SK-N-SH treated with all-trans-retinoic acid at 6 μM for 48 hours (cell line): ENCODE data around the gene VWA5B2.

ENCODE experiments used
- ATAC-seq: fragments of 200-7000 bp; cut with Tn5 transposase; 3 replicates; pipeline ENCODE4 v1.9.1; 2020; ENCODE audit warnings: mild to moderate bottlenecking, moderate library complexity
- ARNTL ChIP-seq: fragments of 450-650 bp; formaldehyde crosslinking; IDR thresholded peaks from 2 replicates; pipeline ENCODE4 v1.5.0; 2020; ENCODE audit warnings: low read depth, mild to moderate bottlenecking, moderate library complexity, borderline replicate concordance
- CSDC2 ChIP-seq: fragments of 250-450 bp; sonication (Bioruptor Pico); IDR thresholded peaks from 2 replicates; pipeline ENCODE4 v1.5.0; 2020; ENCODE audit warnings: mild to moderate bottlenecking, moderate library complexity
- ESRRG ChIP-seq: fragments of 250-450 bp; sonication (Bioruptor Pico); IDR thresholded peaks from 2 replicates; pipeline ENCODE4 v1.6.1; 2021; ENCODE audit warnings: mild to moderate bottlenecking
- GLIS3 ChIP-seq: fragments of 250-450 bp; sonication (Bioruptor Pico); IDR thresholded peaks from 2 replicates; pipeline ENCODE4 v1.5.0; 2020; ENCODE audit warnings: mild to moderate bottlenecking, moderate library complexity
- ISL1 ChIP-seq: fragments of 250-450 bp; sonication (Bioruptor Pico); IDR thresholded peaks from 2 replicates; pipeline ENCODE4 v2.1.2; 2022; ENCODE audit warnings: mild to moderate bottlenecking, moderate library complexity
- OSR1 ChIP-seq: fragments of 250-450 bp; sonication (Bioruptor Pico); IDR thresholded peaks from 2 replicates; pipeline ENCODE4 v1.8.0; 2022; ENCODE audit warnings: moderate library complexity, mild to moderate bottlenecking, inconsistent platforms
- PATZ1 ChIP-seq: fragments of 250-450 bp; sonication (Bioruptor Pico); IDR thresholded peaks from 2 replicates; pipeline ENCODE4 v1.8.0; 2020; ENCODE audit warnings: mild to moderate bottlenecking, moderate library complexity, borderline replicate concordance
- POU6F1 ChIP-seq: fragments of 250-450 bp; sonication (Bioruptor Pico); IDR thresholded peaks from 2 replicates; pipeline ENCODE4 v1.8.0; 2021; ENCODE audit warnings: low read depth, mild to moderate bottlenecking, moderate library complexity, borderline replicate concordance
- SNAI2 ChIP-seq: fragments of 250-450 bp; sonication (Bioruptor Pico); IDR thresholded peaks from 2 replicates; pipeline ENCODE4 v1.5.0; 2020; ENCODE audit warnings: mild to moderate bottlenecking, moderate library complexity
- TOX ChIP-seq: fragments of 250-450 bp; sonication (Bioruptor Pico); IDR thresholded peaks from 2 replicates; pipeline ENCODE4 v1.8.0; 2021; ENCODE audit warnings: mild to moderate bottlenecking, moderate library complexity, borderline replicate concordance
- ZC3H10 ChIP-seq: fragments of 250-450 bp; sonication (Bioruptor Pico); IDR thresholded peaks from 2 replicates; pipeline ENCODE4 v1.5.1; 2021; ENCODE audit warnings: mild to moderate bottlenecking, moderate library complexity
- ZFP3 ChIP-seq: fragments of 250-450 bp; sonication (Bioruptor Pico); IDR thresholded peaks from 2 replicates; pipeline ENCODE4 v1.5.0; 2020; ENCODE audit warnings: mild to moderate bottlenecking, moderate library complexity
- ZFP30 ChIP-seq: fragments of 450-650 bp; formaldehyde crosslinking; IDR thresholded peaks from 2 replicates; pipeline ENCODE4 v1.5.0; 2022; ENCODE audit warnings: mild to moderate bottlenecking, moderate library complexity
- ZNF565 ChIP-seq: fragments of 450-650 bp; formaldehyde crosslinking; conservative IDR thresholded peaks from 2 replicates; pipeline ENCODE4 v1.5.0; 2020; ENCODE audit warnings: low read depth, mild to moderate bottlenecking, moderate library complexity
- ZNF70 ChIP-seq: fragments of 450-650 bp; formaldehyde crosslinking; IDR thresholded peaks from 2 replicates; pipeline ENCODE4 v1.5.0; 2020; ENCODE audit warnings: mild to moderate bottlenecking, moderate library complexity
- ZNF8 ChIP-seq: fragments of 450-650 bp; formaldehyde crosslinking; IDR thresholded peaks from 2 replicates; pipeline ENCODE4 v1.5.0; 2020; ENCODE audit warnings: mild to moderate bottlenecking, moderate library complexity
- TF ChIP-seq, protein P1 (sequence below): fragments of 250-450 bp; sonication (Bioruptor Pico); IDR thresholded peaks from 2 replicates; pipeline ENCODE4 v1.5.0; 2020; ENCODE audit warnings: mild to moderate bottlenecking, moderate library complexity
- TF ChIP-seq, protein P2 (sequence below): fragments of 250-450 bp; sonication (Bioruptor Pico); IDR thresholded peaks from 2 replicates; pipeline ENCODE4 v1.5.1; 2020; ENCODE audit warnings: low read depth, mild to moderate bottlenecking, moderate library complexity
- TF ChIP-seq, protein P3 (sequence below): fragments of 250-450 bp; sonication (Bioruptor Pico); IDR thresholded peaks from 2 replicates; pipeline ENCODE4 v1.5.1; 2021; ENCODE audit warnings: mild to moderate bottlenecking, moderate library complexity

VWA5B2 gene

DNA sequence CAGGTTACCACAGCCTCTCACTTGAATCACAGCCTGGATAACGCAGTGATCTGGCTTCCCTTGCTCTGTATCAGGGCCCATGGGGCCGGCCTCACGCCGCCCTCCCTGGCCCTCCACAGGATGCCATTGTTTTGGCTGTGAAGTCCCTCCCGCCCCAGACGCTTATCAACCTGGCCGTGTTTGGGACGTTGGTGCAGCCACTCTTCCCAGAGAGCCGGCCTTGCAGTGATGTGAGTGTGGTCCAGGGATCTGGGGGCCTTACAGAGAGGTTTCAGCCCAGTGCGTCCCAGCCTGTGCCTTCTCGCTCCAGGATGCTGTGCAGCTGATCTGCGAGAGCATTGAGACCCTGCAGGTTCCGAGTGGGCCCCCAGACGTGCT, 6.6 kb downstream of the VWA5B2 start (continued):
- no peak for TF ChIP-seq ZNF565 (CRISPR knock-in tag)
- no peak for TF ChIP-seq TOX (CRISPR knock-in tag)
- no peak for TF ChIP-seq ZFP30 (CRISPR knock-in tag)
- no peak for TF ChIP-seq CSDC2 (CRISPR knock-in tag)
- no peak for TF ChIP-seq ZNF8
- no peak for TF ChIP-seq ISL1 (CRISPR knock-in tag)
- TF ChIP-seq, protein P1, sequence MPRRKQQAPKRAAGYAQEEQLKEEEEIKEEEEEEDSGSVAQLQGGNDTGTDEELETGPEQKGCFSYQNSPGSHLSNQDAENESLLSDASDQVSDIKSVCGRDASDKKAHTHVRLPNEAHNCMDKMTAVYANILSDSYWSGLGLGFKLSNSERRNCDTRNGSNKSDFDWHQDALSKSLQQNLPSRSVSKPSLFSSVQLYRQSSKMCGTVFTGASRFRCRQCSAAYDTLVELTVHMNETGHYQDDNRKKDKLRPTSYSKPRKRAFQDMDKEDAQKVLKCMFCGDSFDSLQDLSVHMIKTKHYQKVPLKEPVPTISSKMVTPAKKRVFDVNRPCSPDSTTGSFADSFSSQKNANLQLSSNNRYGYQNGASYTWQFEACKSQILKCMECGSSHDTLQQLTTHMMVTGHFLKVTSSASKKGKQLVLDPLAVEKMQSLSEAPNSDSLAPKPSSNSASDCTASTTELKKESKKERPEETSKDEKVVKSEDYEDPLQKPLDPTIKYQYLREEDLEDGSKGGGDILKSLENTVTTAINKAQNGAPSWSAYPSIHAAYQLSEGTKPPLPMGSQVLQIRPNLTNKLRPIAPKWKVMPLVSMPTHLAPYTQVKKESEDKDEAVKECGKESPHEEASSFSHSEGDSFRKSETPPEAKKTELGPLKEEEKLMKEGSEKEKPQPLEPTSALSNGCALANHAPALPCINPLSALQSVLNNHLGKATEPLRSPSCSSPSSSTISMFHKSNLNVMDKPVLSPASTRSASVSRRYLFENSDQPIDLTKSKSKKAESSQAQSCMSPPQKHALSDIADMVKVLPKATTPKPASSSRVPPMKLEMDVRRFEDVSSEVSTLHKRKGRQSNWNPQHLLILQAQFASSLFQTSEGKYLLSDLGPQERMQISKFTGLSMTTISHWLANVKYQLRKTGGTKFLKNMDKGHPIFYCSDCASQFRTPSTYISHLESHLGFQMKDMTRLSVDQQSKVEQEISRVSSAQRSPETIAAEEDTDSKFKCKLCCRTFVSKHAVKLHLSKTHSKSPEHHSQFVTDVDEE (CRISPR knock-in tag) = no peak
- no peak for TF ChIP-seq ARNTL (CRISPR knock-in tag)

GRCh38 chr3:184236636-184237035, 7.3 kb downstream of the VWA5B2 start:
- no peak for ATAC-seq
- TF ChIP-seq ESRRG (CRISPR knock-in tag) (no peak), ZNF8 (no peak), SNAI2 (CRISPR knock-in tag) (no peak), ISL1 (CRISPR knock-in tag) (no peak), ARNTL (CRISPR knock-in tag) (no peak), ZFP30 (CRISPR knock-in tag) (no peak), ZC3H10 (CRISPR knock-in tag) (no peak), GLIS3 (no peak), ZFP3 (CRISPR knock-in tag) (no peak), PATZ1 (CRISPR knock-in tag) (no peak), OSR1 (CRISPR knock-in tag) (no peak), CSDC2 (CRISPR knock-in tag) (no peak), ZNF70 (CRISPR knock-in tag) (no peak), ZNF565 (CRISPR knock-in tag) (no peak), TOX (CRISPR knock-in tag) (no peak), POU6F1 (CRISPR knock-in tag) (no peak)
- TF ChIP-seq, protein P2, sequence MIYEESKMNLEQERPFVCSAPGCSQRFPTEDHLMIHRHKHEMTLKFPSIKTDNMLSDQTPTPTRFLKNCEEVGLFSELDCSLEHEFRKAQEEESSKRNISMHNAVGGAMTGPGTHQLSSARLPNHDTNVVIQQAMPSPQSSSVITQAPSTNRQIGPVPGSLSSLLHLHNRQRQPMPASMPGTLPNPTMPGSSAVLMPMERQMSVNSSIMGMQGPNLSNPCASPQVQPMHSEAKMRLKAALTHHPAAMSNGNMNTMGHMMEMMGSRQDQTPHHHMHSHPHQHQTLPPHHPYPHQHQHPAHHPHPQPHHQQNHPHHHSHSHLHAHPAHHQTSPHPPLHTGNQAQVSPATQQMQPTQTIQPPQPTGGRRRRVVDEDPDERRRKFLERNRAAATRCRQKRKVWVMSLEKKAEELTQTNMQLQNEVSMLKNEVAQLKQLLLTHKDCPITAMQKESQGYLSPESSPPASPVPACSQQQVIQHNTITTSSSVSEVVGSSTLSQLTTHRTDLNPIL = no peak
- TF ChIP-seq, protein P1 (CRISPR knock-in tag) = no peak

DNA sequence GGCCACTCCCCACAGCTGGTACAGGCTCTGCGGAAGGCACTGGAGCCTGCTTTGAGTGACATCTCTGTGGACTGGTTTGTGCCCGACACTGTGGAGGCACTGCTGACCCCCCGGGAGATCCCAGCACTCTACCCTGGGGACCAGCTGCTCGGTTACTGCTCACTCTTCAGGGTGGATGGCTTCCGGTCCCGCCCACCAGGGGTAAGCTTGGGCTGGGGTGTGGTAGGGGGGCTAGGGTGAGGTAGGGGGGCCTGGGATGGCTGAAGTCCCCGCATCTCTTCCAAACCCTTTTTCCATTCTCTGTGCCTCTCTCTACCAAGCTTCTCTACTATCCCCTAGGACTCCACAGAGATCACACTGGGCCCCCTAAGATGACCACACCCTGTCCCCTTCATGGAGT, 7.8 kb downstream of the VWA5B2 start:
- ATAC-seq = no peak
- TF ChIP-seq ARNTL (CRISPR knock-in tag) (no peak), ZNF565 (CRISPR knock-in tag) (no peak), GLIS3 (no peak), SNAI2 (CRISPR knock-in tag) (no peak), OSR1 (CRISPR knock-in tag) (no peak), ZFP30 (CRISPR knock-in tag) (no peak), POU6F1 (CRISPR knock-in tag) (no peak)
- TF ChIP-seq, protein P3, sequence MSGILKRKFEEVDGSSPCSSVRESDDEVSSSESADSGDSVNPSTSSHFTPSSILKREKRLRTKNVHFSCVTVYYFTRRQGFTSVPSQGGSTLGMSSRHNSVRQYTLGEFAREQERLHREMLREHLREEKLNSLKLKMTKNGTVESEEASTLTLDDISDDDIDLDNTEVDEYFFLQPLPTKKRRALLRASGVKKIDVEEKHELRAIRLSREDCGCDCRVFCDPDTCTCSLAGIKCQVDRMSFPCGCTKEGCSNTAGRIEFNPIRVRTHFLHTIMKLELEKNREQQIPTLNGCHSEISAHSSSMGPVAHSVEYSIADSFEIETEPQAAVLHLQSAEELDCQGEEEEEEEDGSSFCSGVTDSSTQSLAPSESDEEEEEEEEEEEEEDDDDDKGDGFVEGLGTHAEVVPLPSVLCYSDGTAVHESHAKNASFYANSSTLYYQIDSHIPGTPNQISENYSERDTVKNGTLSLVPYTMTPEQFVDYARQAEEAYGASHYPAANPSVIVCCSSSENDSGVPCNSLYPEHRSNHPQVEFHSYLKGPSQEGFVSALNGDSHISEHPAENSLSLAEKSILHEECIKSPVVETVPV (CRISPR knock-in tag) = no peak
- TF ChIP-seq, protein P1 (CRISPR knock-in tag) = no peak
